Heart left ventricle (tissue), 13 donors: Measurements from ENCODE around the gene PHACTR3.

ENCODE experiments used
- POLR2A ChIP-seq, 2 donors: fragments of 450-650 bp; IDR thresholded peaks; one replicate each; pipeline ENCODE4 v1.6.1; 2017; ENCODE audit warnings: antibody characterized with exemption in 2 of 2, mild to moderate bottlenecking in 2 of 2, moderate library complexity in 2 of 2
- TF ChIP-seq, protein P1 (sequence below), 12 donors: fragments of 200-600 bp; sonication (generic) in 4 of 12; IDR thresholded peaks; one replicate each; pipeline versions ENCODE4 v1.5.0 to v1.8.0; 2018 to 2022; ENCODE audit warnings: antibody characterized with exemption in 12 of 12, mild to moderate bottlenecking in 5 of 12
- donor health status: ischemic (EF 13 %, LVEDD 7.1; RV severe dilation, severe dysfunction).
- donor health status: DM: no; HTN: yes; CAD: no.
- donor health status: DM: no; HTN: no; CAD: no.
- donor health status: ischemic (EF 25% LVEDD 6.9; RV normal size, moderate dysfunction).
- donor health status: ischemic (EF 25% LVEDD 5.7; RV mildly dilated, moderate dysfunction).
- donor health status: ischemic (EF 35%, LVEDD 5.7; RV mildly dilated, moderate dysfunction).
- donor health status: nonischemic (EF 11% LVEDD 7.7; RV severe dilation, severe dysfunction).
- donor health status: DM: yes; HTN: yes; CAD: no.
- donor health status: PGD.
- donor health status: ischemic (EF 29% LVEDD 5.4; RV normal size, mild dysfunction).
- donor health status: nonischemic (EF 23%, LVEDD 6.1; RV moderate dilation, normal function).

DNA sequence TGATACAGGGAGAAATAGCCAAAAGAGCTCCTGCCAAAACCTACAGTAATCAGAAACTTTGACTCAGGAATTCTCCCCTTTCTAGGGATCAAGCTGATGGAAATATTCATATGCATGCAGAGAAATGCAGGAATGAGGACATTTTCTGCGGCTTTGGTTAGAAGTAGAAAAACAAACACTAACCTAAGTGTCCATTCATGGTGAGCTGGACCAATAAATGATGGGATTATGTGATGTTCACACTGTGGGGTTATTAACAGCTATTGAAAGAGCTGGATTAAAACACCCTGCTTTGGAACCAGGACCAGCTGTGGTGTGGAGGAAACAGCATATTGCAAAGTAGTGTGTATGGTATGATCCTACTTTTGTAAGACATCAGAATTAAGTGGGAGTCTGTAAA is 186.0 kb downstream of the PHACTR3 start:
- TF ChIP-seq POLR2A (IDR thresholded peaks at IDR 0.05): no peak
- TF ChIP-seq, protein P1, sequence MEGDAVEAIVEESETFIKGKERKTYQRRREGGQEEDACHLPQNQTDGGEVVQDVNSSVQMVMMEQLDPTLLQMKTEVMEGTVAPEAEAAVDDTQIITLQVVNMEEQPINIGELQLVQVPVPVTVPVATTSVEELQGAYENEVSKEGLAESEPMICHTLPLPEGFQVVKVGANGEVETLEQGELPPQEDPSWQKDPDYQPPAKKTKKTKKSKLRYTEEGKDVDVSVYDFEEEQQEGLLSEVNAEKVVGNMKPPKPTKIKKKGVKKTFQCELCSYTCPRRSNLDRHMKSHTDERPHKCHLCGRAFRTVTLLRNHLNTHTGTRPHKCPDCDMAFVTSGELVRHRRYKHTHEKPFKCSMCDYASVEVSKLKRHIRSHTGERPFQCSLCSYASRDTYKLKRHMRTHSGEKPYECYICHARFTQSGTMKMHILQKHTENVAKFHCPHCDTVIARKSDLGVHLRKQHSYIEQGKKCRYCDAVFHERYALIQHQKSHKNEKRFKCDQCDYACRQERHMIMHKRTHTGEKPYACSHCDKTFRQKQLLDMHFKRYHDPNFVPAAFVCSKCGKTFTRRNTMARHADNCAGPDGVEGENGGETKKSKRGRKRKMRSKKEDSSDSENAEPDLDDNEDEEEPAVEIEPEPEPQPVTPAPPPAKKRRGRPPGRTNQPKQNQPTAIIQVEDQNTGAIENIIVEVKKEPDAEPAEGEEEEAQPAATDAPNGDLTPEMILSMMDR (IDR thresholded peaks at IDR 0.05): no peak
